T follicular helper cell (primary cell): ENCODE results near the gene CREB5.

Experiments
- DNase-seq: peaks from one replicate; pipeline ENCODE4 v3.0.0-alpha.2; 2020; ENCODE audit warnings: low read depth

The CREB5 gene

DNA sequence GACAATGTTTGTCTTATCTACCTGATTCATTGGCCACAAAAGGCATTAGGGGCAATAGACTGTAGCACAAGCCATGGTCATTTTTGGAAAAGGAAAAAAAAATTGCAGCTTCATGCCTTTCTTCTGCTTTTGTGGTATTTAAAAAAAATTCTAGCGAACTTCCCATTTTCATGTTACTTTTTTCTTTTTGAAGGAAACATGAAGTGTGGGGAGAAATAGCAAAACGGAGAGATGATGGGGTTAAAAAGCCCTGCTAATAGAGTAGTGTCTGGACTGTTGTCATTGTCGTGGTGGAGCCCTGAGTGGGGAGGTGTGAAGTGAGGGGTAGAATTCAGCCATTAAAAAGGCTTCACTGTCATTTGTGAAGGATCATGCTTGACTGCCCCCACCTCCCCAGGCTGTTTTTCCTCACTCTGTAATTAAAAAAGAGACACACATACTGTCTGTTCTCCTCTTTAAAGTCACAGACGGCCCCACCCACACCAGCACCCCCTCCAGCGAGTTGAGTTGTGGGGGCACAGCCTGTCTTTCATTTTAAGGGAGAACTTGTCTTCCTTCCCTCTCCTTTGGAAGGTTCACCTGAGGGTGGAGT, 272.4 kb downstream of the CREB5 start:
- no peak for DNase-seq

DNA sequence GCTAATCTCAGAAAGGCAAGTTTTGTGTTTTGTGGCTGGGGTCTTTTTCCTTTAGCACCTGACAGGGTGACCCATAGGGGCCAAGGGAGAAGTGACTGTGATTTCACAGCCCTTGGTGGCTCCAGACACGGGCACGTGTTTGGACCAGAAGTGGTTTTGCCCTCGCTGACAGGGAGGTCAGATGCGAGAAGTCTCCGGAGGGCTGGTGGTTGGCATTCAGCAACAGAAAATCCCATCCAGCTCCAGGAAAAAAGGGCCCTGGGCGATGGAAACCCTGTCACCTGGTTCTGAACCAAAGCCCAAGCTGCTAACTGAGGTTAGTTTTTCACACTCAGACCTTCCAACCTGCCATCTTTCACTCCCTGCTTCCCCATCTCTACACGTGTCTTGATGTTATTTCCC, 272.9 kb downstream of the CREB5 start:
- no peak for DNase-seq

DNA sequence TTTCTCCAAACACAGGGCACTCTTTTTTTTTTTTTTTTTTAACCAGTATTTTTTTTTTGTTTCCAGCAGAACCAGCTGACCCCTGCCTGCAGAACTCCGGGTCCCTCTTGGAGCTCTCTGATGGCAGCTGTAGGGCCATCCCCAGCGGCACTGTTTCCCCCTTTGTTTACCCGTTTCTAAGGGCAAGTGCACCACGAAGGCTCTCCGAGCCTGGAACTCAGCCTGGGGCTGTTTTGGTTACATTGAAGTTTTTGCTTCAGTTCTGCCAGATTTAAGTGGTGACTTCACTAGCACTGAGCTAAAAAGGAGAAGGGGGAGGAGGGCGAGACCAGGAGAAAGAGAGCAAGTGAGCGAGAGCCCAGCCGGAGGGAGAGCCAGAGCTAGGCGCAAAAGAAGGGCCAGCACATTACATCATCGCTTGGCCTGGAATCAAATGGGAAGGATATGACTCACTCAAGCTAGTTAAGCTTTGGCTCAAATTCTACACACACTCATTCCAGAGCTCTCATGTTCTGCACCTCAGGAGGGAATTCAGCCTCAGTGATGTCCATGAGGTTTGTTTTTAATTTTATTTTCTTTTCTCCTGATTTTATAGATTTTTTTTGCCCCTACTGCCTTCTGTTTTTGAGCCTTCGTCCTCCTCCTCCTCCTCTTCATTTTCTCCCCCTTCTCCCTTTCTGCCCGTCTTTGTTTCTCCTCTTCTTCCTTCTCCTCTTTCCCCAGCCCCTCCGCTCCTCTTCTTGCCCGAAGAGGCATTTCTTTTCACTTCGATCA, 273.5 kb downstream of the CREB5 start:
- no peak for DNase-seq

DNA sequence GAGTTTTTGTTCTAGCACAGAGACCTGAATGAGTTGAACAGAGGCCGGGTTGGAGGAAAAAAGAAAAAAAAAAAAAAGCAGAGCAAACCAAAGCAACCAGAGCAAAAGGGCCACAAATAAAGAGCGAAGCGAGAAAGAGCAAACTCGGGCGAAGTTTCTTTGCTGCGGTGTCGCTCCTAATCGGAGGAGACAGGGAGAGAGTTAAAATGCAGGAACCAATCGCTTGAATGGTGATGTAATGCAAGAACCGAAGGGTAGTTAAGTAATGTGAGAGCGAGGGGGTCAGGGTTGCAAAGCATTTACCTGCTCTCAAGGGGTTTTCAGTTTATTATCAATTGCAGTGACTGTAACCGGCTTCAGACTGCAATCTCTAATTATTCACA, 274.1 kb downstream of the CREB5 start:
- DNase-seq: no peak

DNA sequence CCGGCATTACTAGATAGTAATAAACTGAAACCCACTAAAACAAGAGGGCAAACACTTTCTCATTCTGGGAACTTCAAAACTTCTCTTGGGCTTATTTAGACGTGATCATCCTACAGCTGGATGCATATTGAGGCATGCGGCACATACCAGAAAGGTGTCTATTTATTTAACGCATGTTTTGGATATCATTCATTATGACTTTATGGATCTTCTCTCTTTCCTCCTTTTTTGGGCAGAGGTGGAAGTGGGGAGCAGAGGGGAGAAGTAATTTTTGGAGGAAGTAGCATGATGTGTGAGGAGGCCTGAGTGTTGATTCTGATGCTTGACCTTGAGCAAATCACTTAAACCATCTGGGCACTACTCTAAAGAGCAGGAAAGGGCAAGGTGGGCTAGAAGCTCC, 275.2 kb downstream of the CREB5 start:
- no peak for DNase-seq

DNA sequence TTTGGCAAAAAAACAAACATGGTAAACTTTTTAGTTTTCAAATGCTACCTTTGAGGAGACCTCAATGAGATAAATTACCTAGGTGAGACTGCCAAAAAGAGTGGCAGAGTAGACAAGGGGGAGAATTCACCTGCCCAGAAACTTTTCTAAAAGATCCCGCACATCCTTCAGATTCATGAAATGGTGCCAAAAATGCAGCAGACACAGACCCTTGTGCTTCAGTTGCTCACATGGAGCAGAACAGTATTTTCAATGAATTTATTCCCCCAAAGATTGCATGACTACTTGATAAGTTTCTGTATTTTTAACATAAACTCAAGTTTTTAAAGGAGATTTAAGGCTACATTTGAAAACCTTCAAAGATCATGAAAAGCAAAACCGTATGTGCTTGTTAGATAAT, 275.9 kb downstream of the CREB5 start:
- DNase-seq: no peak

DNA sequence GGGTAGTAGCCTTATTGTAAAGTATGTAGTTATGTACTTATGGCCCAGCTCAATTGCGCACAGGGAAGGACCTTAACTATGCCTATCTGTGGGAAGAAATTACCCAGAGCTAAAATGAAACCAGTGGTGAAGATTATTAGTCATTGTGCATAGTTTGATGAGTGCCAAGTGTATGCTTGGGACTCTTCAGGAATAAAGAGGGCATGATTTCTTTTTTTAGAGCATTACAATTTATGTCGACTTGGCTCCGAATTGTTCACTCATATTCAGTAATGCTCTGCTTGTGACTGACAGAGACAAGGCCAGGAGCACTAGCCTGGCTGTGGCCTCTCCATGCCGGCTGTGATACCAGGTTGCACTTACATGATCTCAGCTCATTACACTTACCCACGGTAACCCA, 276.3 kb downstream of the CREB5 start:
- no peak for DNase-seq

DNA sequence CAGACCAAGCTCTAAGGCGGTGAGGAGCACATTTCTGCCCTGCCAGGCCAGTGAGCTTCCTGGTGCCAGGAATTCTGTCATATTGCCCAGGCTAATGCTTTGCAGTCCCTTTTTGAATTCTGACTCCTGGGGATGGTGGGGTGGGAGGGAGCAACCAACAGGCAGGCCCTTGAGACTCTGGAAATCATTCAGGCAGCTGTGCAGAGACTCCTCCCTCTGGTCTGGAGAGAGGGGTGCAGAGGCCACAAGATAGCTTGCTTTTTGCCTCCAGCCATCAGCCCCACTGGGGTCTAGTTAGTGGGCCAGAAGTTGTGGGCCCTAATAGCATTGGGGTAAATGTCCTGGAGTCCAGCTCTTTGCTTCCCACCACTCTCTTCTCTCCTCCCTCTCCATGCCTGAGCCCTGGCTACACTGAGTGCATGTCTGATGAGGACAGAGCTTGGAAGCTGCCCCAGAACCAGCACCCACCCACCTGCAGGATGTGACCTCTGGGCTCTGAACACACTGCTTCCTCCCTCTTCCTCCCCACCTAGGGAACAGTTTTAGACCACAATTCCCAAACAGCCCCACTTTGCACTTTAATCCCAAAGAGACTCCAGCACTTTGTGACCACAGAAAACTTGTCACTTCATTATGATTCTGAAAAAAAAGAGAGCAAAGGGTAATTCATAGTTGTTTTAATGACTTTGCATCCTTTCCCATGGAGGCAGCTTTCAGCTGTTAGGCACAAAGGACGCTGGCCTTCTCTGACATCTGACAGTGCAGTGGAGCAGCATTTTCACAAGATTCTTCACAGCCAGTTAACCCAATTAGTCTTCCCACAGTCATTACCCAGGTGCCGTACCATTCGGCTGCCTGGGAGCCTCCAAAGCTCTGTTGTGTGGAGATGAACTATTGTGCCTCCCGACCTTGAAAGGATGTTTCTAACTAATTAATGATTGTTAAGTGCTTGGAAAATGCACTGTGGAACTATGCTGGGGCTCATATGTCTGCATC, 283.3 kb downstream of the CREB5 start:
- DNase-seq: no peak

DNA sequence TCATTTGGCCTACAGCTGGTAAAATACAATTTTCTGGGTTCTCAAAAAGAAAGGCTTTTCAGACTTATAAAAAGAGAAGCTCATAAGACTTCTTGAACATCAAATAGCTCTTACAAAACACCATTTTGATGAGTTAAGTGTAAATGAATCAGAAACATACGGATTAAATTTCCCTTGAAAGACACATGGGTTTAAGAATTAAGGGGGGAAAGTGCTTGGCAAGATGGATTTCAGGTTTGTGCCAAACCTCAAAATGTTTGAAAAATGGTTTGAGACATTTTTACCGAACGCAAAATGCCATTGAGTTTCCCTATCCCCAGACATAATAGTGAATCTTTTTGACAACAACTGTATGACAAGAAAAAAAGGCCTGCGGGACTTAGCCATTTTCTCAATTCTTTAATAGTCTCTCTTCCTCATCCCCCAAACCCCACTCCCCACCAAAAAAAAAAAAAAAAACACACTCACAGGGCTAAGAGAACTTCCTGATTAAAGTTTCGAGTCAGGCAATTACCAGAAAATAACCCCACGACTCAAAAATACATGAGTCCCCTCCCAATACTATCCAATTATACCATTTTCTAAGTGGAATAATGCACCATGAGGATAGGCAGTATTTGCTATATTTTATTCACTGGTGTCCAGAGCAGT, 285.7 kb downstream of the CREB5 start:
- DNase-seq: no peak

DNA sequence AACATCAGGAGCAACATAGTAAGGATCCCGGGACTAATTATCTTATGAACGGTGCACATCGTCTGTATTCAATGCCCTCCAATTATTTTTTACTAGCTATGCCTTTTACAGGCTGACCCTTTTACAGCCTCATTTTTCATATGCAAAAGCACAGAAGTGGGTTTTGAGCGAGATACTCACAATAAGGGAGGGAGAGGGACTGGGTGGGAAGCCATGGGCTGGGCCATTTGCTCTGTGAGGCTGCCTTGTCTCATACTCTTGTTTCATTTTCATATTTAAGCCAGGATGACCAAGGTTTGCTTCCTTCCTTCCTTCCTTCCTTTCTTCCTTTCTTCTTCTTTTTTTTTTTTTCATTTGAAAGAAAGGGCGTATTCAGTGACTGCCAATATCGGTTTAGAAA, 286.5 kb downstream of the CREB5 start:
- DNase-seq: no peak

DNA sequence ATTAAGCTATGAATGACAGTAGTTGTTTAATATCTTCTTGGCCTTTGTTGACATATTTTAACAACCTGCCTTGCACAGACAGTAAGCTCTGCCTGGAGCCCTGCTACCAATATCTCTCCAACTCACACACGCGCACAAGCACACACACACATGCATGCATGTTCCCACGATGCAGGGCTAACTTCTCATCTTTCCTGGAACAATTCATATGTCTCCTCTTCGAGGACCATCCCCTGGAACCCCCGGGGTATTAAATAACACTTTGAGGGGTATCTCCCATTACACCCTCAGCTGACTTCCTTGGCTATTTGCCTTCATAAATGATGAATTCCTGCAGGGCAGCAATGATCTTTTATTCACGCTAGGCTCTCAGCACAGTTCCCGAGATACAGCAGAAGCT, 287.8 kb downstream of the CREB5 start:
- no peak for DNase-seq

DNA sequence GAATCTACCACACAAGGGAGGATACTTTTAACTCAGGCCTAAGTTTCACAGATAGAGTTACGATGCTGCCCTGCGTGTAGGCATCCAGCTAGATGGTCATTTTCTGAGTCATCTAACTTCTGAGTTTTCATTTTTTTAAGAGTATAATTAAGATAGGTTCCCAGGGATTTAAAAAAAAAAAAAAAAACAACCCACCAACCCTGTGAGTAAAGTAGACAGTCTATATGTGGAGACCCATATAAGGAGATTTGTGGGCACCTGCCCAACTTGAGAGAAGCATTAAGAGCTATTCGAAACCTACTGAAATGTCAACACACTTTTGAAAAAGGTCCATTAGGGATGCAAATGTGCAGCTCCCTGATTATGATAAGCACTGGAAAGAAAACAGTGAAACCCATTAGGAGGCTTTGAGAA, 288.5 kb downstream of the CREB5 start:
- no peak for DNase-seq

DNA sequence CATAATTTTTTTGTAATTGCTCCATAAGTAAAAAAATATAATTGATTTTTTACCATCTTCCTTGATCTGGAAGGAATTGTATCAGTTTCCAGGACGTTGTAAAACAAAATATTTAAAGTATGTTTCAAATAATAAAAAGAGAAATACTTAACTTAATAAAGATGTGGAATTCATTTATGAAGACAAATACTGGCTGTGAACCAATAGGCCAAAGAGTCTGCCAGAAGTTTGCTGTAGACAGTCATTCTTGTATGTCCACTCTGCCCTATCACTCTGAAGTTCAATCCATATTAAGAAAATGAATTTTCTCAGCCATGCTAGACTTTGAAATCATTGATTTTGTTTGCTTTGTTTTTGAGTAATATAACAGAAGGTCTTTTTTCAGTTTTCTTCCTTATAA, 289.4 kb downstream of the CREB5 start:
- no peak for DNase-seq

DNA sequence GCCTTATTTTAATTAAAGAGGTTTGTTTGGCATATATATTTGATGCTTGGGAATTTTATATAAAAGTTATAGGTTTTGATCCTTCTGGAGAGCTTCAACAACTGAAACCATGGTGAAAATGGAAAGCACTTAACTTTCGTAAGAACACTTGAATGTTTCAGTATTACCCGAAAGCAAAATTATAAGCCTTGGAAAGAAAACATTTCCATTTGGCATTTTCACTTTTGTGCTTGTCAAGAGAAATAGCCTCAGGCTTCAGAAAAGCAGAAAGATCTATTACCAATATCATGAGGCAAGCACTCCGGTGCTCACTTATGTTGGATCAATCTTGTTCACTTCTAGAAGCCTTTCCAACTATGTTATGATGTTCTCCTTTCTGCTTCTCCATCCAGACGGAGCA, 289.9 kb downstream of the CREB5 start:
- no peak for DNase-seq

DNA sequence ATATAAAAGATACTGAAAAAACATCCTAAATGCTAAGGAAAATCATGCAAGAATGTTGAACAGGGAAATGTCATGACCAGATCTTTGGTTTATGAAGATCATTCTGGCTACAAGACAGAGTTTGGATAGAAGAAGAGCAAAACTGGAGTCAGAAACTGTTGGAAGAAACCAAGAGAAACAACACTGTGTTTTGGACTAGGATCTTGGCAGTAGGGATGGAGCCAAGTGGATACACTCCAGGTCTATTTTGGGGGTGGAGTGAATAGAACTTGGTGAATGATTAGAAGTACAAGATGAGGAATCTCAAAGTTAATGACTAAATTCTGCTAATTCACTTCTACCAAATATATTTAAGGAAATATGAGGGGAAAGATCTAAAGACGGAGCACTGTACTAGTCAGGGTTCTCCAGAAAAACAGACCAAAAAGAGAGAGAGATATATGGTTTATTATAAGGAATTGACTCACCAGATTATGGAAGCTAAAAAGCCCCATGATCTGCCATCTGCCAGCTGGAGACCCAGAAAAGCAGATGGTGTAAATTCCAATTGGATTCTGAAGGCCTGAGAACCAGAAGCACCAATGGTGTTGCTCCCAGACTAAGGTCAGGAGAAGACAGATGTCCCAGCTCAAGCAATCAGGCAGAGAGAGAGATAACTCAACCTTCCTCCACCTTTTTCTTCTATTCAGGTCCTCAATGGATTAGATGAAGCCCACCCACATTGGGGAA, 290.9 kb downstream of the CREB5 start:
- no peak for DNase-seq

DNA sequence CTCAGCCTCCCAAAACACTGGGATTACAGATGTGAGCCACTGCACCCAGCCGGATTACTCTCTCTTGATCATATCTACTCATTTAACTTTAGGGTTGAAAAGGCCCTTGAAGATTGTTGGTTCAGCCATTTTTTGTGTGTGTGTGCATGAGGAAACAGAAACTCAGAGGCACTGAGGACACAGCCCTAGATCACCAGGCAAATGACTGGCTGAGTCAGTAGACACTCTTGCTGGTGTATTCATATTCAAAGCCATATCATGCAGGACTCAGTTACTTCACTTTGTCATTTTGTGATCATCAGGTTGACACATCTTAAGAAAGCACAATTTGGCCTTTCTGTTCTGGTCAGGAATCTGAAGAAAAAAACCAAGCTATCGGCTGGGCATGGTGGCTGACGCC, 292.4 kb downstream of the CREB5 start:
- DNase-seq: no peak

DNA sequence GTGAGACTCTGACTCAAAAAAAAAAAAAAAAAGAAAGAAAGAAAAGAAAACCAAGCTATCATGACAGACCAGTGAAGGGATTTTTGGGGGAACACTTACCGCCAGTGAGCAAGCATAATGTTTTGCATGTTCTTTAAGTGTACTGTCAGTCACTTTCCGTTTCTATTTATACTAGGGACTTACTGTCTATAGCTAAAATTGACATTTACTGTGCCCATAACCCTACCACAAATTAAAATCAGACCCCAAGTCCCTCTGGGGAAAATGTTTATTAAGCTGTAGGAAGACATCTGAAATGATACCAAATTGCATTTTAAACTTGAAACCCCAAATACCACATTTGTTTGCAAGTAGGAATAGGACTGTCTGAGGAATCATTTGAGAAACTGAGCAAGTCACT, 293.0 kb downstream of the CREB5 start:
- no peak for DNase-seq

DNA sequence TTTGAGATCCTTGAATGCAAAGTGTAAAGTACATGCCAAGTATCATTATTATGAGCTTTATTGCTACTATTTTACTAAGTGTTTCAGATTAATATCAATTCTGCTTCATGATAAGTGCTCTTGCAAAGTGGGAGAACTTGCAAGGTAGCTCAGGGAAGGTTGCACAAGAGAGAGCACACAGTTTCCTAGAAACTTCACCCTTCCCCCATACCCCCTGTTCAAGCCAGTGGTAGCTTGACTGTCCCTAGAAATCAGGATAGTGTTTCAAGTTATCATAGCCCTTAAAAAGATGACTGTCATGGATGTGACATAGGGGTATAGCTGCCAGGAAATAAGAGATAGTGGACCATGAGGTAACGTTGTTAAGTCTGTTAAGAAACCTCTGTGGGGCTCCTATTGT, 294.3 kb downstream of the CREB5 start:
- DNase-seq: no peak

DNA sequence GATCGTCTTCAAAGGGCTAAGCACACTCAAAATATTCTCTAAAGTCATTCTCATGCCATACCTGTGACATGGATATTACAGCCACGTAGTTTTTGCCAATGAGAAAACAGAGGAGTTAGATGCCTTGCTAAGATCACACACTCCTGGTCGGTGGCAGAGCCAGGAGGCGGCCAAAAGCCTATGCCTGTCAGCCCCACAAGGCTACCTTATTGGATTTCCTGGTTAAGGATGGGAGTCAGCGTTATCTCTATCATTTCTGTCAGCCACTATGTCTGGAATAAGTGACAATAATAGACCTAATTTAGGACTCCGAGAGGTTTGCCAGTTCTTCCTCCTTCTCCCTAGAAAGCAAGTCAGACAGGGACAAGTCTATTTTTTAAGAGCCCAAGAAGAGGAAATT, 295.0 kb downstream of the CREB5 start:
- no peak for DNase-seq

DNA sequence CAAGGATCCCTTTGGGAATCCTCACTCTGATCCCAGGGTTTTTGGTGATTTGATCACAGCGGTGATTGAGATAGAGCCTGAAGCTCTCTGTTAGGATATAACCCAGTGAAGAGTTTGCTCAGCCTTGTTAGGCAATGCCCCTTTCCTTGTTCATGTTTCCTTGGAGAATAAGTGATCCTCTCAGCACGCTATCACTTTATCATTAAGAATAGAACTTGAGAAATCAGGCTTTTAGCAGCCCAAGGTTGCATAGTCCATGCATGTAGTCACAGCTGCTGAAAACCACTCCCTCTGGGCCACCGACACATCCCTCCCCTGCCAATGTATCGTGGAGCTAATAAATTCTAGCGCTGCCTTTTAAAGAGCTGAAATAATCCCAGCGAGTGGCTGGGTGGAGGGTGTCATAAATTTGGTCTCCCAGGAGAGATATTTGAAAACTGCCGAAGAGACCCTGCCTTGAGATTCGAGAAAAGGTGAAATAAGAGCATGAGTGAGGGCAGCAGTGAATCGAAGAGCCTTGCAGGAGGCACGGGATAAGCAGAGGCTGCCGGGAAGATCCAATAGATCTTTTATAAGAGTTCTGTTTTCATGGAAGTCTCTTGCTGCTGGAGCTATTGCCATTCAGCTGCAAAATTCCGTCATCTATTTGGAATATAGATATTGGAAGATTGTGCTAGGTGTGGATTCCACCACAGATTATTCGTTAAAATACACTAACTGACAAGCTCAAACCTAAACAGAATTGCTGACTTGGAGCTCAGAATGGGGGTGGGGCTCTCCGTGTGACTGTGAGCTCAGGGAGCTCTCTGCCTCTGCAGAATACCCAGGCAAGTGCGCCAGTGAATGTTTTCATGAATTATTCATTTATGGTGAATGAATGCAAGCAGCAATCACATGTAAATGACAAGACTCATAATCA, 296.0 kb downstream of the CREB5 start:
- no peak for DNase-seq

DNA sequence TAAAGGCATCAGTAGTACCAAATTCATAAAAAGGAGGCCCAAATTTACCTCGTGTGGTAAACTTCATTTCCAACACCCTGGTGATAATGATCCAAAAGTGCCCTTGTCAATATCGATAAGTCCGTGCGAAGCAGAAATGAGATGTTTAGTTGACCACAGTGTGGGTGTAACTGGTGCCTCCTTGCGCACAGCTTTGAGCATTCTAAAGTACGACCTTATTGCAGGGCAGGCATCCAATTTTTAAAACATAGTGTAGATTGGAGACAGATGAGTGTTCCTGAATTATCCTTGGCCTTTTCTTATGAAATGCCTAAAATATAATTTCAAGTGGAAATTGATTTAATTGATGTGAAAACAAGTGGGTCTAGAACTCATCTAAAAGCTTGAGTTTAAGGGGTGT, 297.4 kb downstream of the CREB5 start:
- no peak for DNase-seq
